Activated gamma-delta T cell treated with Interleukin-2 at 50 U/mL for 16 hours (primary cell): Measurements from ENCODE around the gene DAPK1.

ENCODE experiments used
- DNase-seq: peaks from one replicate; pipeline ENCODE4 v3.0.0-alpha.2; 2020

The DAPK1 gene

GRCh38 chr9:87519461-87519860 is 21.8 kb downstream of the DAPK1 start:
- DNase-seq = no peak

DNA sequence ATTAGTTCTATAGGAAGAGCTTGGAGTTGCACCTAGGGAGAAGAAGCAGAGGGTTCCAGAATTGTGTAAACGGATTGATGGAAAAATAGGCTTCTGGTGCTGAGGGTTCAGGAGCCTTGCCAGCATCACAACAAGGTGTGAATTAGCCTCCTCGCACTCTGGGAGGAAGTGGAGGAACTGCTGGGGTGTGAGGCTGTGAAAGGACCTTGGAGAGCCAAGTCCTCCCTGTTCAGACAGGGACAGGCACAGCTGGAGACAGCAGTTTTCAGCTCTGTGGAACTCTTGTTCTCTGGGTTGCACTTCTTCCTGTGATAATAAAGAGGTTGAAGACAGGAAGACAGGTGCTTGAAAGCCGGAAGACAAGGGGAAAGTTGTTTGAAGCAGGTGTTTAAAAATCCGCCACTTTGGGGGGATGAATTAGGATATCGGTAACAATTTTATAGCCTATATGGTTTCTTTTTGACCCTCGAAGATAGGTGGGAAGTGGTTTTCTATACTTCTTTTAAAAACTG is 22.6 kb downstream of the DAPK1 start:
- no peak for DNase-seq

- no peak for DNase-seq
These were observed 24.2 kb downstream of the DAPK1 start for GRCh38 chr9:87521834-87522233.

DNA sequence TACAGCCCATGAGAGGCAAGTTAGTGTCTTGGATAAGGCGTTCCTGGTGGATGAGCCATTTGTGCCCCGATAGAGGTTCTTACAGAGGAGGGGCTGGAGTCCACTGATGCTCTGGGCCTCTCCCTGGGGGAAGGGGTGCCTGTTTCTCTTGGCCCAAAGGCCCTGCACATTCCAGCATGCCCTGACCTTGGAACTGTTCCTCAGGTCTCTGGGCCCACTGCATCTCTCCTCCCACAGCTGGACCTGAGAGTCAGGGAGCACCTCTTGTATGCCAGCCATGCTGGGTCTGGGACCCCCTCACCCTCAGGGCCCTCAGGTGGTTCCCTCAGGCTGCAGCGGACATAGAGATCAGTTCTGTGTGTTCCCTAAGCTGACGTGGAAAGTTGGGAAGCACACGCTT is 26.4 kb downstream of the DAPK1 start:
- no peak for DNase-seq

GRCh38 chr9:87525546-87526303 is 28.1 kb downstream of the DAPK1 start:
- DNase-seq = no peak

GRCh38 chr9:87527211-87527916 is 29.7 kb downstream of the DAPK1 start:
- no peak for DNase-seq

- DNase-seq = no peak
These were observed 31.3 kb downstream of the DAPK1 start for GRCh38 chr9:87528969-87529368.

- no peak for DNase-seq
These were observed 32.0 kb downstream of the DAPK1 start for GRCh38 chr9:87529671-87530070.

GRCh38 chr9:87530716-87531115 is 33.0 kb downstream of the DAPK1 start:
- DNase-seq = no peak

- DNase-seq = no peak
These were observed 34.0 kb downstream of the DAPK1 start for GRCh38 chr9:87531370-87532295.

DNA sequence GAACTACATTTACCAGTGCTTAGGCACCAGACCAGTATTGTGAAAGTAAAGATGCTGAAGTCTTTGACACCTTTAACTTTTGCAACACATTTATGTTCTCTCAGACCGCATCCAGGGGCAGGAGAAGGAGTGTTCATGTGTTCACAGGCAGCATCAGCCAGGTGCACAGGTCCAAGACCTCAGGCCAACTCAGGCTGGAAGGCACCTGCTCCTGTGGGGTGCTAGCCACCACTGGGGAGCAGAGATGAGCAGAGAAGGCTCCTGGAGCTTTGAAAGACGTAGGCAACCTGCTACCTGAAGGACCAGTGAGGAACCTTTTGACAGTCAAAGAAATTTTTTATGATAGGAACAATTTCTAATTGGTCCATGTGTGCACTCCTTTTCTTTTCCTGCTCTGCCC is 35.6 kb downstream of the DAPK1 start:
- DNase-seq = no peak

- DNase-seq = no peak
These were observed 36.4 kb downstream of the DAPK1 start for GRCh38 chr9:87534036-87534435.

- DNase-seq = no peak
These were observed 37.3 kb downstream of the DAPK1 start for GRCh38 chr9:87534957-87535356.

DNA sequence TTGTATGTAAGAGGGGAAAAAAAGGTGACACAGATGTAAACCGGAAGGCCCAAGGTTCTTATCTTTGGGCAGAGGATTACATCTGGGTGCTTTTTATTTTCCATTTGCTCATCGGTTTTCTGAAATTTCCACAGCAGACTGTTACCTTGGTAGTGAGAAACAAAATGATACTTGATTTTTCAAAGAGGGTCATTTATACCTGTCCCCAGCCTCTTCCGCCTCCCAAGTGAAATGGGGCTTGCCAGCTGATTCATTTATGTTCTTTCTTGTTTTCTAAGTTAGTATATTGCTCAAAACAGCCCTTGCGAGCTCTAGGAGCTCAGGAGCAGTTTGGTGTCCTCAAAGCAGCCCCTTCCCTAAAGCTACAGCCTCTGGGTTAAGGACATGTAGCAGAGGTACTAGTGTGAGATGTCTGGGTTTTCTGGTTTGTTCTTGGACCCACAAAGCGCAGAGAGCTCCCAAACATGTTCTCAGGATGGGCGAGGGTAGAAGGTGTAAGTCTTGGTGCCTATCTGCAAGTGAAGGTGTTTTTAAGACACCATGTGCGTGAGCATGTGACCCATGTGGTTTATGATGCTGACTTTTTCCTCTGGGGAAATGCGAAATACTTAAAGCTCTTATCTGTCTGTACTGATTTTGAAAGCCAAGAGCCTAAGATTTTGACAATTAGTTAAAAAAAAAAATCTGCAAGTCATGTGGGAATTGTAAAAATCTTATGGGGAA is 38.3 kb downstream of the DAPK1 start:
- DNase-seq = no peak

GRCh38 chr9:87537625-87538024 is 40.0 kb downstream of the DAPK1 start:
- DNase-seq = no peak

DNA sequence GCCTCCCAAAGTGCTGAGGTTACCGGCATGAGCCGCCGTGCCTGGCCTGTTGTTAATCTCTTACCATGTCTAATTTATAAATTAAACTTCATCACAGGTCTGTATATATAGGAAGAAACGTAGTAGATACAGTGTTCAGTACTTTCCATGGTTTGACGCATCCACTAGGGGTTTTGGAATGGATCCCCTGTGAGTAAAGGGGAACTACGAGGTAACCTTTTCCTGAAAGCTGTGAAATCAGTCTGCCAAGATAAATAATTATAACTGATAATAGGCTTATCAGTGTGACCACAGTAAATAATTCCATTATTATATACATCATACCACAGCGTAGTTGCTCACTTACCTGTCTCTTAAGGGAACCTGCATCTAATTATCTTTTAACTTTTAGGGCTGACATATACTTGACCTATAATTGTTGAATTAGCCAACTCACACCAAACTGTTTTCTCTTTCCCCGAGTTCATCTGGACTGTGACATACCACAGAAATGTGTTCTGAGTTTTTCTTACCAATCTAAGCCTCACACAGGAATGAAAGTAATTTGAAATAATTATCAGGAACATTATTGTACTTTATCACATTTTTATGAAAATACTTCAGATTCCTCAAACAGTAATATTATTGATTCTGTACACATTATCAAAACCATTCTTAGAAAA is 42.9 kb downstream of the DAPK1 start:
- DNase-seq = no peak

GRCh38 chr9:87541663-87542062 is 44.0 kb downstream of the DAPK1 start:
- DNase-seq = no peak

GRCh38 chr9:87542141-87542540 is 44.5 kb downstream of the DAPK1 start:
- no peak for DNase-seq

- DNase-seq = no peak
These were observed 45.6 kb downstream of the DAPK1 start for GRCh38 chr9:87543251-87543650.

DNA sequence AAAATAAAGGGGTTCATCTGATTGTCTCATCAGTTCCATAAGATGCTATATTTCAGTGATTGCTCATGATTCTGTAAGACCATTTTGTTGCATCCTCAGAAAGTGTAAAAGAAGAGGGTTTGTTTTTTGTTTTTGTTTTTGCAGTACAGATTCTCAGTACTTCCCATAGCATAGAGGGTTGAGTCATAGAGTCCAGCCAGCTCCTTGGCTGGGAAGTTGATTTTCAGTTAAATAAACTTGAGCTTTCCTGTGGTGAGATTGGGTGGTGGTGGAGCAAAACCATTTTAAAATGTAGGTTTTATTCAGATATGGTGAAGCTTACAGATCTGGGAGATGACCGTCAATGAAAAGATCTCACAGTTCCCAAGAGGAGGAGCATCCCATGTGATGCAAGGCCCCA is 48.2 kb downstream of the DAPK1 start:
- DNase-seq = no peak

DNA sequence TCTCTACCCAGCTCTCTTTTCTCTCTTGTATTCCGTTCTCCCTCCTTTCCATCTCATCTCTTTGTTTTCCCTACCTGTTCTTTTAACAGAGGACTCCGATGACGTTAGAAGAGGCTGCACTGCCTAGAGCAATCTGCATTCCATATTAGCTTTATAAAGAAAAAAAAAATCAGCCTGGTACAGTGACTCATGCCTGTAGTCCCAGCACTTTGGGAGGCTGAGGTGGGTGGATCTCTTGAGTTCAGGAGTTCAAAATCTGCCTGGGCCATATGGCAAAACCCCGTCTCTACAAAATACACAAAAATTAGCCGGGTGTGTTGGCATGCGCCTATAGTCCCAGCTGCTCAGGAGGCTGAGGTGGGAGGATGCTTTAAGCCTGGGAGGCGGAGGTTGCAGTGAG is 49.0 kb downstream of the DAPK1 start:
- no peak for DNase-seq

- DNase-seq = no peak
These were observed 50.0 kb downstream of the DAPK1 start for GRCh38 chr9:87547671-87548081.
